Mesothelial cell of epicardium (in vitro differentiated cells): ENCODE data around the gene MAGIX. TPM values are rescaled to one million over a fixed set of nuclear protein-coding genes. Genes with fewer than 3 reads are reported as not detected.

Experiments used
- DNase-seq, 2 experiments: peaks; one replicate each; pipeline ENCODE4 v3.0.0; 2021; ENCODE audit warnings: low spot score in 2 of 2; ENCODE audit not compliant: unreplicated experiment in 2 of 2
- H3K27ac Mint-ChIP-seq: 2 replicates; pipeline ENCODE4 v1.8.0; 2021; ENCODE audit warnings: mixed read lengths
- H3K27me3 Mint-ChIP-seq: 2 replicates; pipeline ENCODE4 v1.8.0; 2021; ENCODE audit warnings: low read depth, mixed read lengths
- H3K36me3 Mint-ChIP-seq: 2 replicates; pipeline ENCODE4 v1.8.0; 2021; ENCODE audit warnings: mixed read lengths
- H3K4me1 Mint-ChIP-seq: 2 replicates; pipeline ENCODE4 v1.8.0; 2021; ENCODE audit warnings: mixed read lengths
- H3K4me3 Mint-ChIP-seq: 2 replicates; pipeline ENCODE4 v1.8.0; 2021; ENCODE audit warnings: mild to moderate bottlenecking, moderate library complexity, mixed read lengths
- H3K9me3 Mint-ChIP-seq: 2 replicates; pipeline ENCODE4 v1.8.0; 2021; ENCODE audit warnings: mixed read lengths
- total RNA-seq: library from RNA; stranded (reverse); gene quantifications from 3 replicates; pipeline ENCODE4 v1.2.1, GENCODE V29; 2021
- TF ChIP-seq, protein P1 (sequence below): fragments of 200-600 bp; sonication (generic); IDR thresholded peaks from one replicate; pipeline ENCODE4 v1.5.0; 2021; ENCODE audit warnings: antibody characterized with exemption; ENCODE audit not compliant: unreplicated experiment

The MAGIX gene
- total RNA-seq, 1 donor from 2014 or later, result 6.3 TPM

DNA sequence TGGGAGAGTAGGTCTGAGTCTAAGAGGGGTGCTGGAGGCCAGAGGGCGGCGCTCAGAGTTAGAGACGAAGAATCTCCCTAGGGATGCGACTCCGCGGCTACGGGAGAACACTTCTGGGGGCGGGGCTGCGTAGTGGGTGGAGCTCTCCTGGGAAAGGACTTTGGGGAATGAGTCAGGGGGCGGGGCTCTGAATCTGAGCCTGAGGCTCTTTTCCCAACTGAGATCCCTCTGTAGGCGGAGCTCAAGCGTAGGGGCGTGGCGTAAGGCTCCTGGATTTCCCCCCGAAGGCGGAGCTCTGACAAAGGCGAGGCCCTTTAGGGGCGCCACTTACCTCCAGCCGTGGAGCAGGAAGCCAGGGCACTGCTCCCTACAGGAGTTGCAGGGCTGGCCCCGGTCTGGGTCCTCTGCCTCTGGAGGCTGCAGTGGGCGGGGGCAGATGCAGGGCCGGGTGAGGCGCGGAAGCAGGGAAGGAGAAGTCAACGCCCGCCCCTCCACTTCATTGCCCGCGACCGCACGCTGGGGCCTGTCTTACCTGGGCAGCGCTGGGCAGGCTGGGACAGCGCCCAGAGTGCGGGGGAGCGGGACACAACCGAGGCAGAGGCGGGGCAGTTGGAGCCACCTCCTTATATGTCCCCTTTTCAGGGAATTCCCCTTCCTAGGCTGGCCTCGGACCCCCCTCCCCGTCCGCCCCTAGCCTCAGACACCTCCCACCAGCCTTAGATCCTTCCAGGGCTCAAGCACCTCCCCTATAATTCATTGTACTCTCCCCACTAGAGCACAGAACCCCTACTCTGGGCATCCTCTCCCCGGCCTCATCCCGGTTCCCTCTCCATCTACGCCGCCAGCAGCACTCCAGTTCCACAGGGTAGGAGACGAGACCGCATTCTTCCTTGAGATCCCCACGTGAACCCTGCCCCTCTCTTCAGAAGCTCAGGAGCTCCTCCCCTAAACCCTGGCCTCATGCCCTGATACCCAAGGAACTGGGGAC is 22.0 kb downstream of the MAGIX start:
- Mint-ChIP-seq H3K36me3 (peaks cover 16% of the 10 kb centered on the region), H3K9me3 (peaks cover 19% of the 10 kb centered on the region), H3K4me1 (peaks cover 23% of the 10 kb centered on the region), H3K4me3 (peak overlapping the region; percentile 75), H3K27ac (peak overlapping the region; percentile 89), H3K27me3 (no peaks in the 10 kb centered on the region)
- DNase-seq, result peak; percentile 80 to 90
- TF ChIP-seq, protein P1, sequence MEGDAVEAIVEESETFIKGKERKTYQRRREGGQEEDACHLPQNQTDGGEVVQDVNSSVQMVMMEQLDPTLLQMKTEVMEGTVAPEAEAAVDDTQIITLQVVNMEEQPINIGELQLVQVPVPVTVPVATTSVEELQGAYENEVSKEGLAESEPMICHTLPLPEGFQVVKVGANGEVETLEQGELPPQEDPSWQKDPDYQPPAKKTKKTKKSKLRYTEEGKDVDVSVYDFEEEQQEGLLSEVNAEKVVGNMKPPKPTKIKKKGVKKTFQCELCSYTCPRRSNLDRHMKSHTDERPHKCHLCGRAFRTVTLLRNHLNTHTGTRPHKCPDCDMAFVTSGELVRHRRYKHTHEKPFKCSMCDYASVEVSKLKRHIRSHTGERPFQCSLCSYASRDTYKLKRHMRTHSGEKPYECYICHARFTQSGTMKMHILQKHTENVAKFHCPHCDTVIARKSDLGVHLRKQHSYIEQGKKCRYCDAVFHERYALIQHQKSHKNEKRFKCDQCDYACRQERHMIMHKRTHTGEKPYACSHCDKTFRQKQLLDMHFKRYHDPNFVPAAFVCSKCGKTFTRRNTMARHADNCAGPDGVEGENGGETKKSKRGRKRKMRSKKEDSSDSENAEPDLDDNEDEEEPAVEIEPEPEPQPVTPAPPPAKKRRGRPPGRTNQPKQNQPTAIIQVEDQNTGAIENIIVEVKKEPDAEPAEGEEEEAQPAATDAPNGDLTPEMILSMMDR, result no peak

DNA sequence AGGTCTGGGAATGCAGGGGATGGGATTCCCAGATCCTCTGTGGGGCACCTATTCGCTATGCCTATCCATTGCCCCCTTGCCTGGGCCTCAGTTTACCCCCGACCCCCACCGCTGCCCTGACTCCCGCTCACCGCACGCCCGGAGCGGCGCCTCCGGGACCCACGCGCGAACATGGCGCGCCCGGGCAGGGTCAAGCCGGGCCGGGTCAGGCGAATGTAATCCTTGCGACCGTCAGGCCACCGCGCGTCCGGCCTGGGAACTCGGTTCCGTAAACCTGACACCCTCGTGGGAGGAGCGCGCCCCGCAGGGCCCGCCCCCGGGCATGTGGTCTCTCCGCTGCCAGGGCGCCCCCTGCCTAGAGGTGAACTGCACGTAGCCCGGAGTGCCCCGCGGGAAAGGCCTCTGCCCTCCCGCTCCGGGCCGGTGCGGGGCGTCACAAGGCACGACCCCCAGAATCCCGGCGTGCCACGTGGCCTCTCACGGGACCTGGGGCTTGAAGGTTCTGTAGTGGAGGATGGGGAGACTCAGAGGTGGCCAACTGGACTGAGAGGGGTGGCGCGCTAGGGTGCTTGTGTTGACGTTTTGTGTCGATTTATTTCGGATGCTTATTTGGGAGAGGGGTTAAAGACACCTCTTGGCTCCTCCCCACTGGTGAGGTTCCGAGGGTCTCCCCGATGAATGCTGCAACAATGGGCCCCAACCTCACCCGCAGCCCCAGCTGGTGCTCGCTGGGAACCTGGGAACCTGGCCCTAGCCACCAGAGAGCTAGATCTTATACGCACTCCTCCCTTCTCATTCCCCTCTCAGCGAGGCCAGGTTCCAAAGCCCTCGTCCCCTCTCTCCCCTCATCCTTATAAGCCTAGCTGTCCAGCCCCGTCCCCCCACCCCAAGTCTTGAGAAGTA is 23.8 kb downstream of the MAGIX start, which contains the start of gene PRICKLE3:
PRICKLE3 (minus strand) TSS at position 249 of the 903 bp plus-strand sequence; CDS start at position 173, 76 bp downstream.
- H3K4me1 Mint-ChIP-seq, result peaks cover 31% of the 10 kb centered on the region
- peak within 1 kb of the TSS; percentile 89 for H3K27ac Mint-ChIP-seq
- H3K27me3 Mint-ChIP-seq, result no peaks in the 10 kb centered on the region
- TF ChIP-seq, protein P1, result no peak
- H3K36me3 Mint-ChIP-seq, result peaks cover 6% of the 10 kb centered on the region
- H3K9me3 Mint-ChIP-seq, result peaks cover 16% of the 10 kb centered on the region
- DNase-seq, result peak in 1 of 2 experiments; percentile 66
- H3K4me3 Mint-ChIP-seq, result peak within 1 kb of the TSS; percentile 75

DNA sequence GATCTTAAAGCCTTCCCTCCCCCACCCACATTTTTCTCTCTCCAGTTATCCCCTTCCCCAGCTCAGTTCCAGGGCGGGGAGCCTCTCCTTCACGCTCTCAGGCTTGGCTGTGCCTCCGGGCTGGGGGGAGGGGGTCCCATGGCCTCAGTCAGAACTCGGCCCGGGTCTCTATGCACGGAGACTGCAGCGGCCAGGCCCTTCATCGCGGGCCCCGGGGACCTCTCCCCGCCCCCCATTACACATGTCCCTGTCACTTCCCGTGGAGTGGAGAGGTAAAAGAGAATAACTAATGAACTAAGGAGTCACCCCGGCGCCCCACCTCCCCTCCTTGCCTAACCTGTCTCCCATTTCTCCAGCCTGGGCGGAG is 24.5 kb downstream of the MAGIX start:
- no peak for DNase-seq
- TF ChIP-seq, protein P1, result no peak
- Mint-ChIP-seq H3K36me3 (peaks cover 6% of the 10 kb centered on the region), H3K4me1 (peaks cover 31% of the 10 kb centered on the region), H3K9me3 (peaks cover 16% of the 10 kb centered on the region), H3K4me3 (peak overlapping the region; percentile 75), H3K27ac (peak overlapping the region; percentile 63), H3K27me3 (no peaks in the 10 kb centered on the region)

DNA sequence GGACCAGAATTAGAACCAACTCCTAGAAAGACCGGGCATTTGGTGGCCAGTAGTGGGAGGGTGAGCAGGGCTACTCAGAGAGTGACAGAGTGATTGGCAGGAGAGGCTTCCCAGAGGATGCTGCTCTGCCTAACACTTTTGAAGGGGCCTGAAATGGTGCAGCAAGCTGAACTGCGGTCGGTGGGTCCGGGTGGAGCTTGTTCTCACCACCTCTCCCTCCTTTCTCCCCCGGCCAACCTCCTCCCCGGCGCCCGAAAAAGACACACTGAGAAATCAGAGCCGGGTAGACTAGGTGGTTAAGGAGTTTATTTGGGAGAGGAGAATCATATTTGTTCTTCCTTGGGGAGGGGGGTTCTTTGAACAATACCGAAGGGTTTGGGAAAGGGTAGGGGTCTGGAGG is 25.0 kb downstream of the MAGIX start:
- Mint-ChIP-seq H3K27me3 (no peaks in the 10 kb centered on the region), H3K36me3 (peaks cover 1% of the 10 kb centered on the region), H3K4me1 (peaks cover 31% of the 10 kb centered on the region), H3K9me3 (peaks cover 11% of the 10 kb centered on the region), H3K27ac (peak overlapping the region; percentile 63), H3K4me3 (no peak overlapping the region)
- TF ChIP-seq, protein P1, result no peak
- no peak for DNase-seq

DNA sequence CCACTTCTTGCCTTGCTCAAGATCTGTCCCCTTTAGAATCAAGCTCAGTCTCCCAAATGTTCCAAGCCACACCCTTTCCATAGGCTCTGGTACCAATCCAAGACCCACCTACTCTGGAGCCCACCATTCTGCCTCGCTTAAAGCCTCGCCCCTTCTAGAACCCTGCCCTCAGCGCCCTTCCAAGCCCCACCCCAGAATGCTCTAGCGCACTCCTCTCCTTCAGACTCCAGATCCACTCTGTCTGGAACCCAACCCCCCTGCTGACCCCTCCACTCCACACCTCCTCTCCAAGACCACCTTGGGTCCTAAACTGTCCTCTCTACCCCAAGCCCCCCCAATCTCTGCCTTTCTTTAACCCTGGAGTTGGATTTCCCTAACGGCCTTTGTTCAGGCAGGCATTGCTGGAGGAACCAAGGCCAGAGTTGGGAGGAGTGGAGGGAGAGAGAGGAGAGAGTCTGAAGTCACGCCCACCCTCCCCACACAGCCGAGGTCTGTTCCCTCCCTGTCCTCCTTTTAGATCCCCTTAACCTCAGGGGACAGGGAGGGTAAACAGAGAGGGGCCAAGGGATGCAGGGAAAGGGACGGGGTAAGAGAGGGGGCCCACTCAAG is 26.0 kb downstream of the MAGIX start:
- DNase-seq, result no peak
- Mint-ChIP-seq H3K4me3 (no peak overlapping the region), H3K27ac (no peak overlapping the region), H3K4me1 (peaks cover 31% of the 10 kb centered on the region), H3K36me3 (no peaks in the 10 kb centered on the region), H3K27me3 (no peaks in the 10 kb centered on the region), H3K9me3 (peaks cover 10% of the 10 kb centered on the region)
- TF ChIP-seq, protein P1, result no peak
